ENCODE measurements around the gene PAPSS2.
"Not testable (repeated sequence)": the region's sequence is repeated elsewhere in the genome, so short reads cannot be mapped to it uniquely, and the experiment has no call there.

Gene PAPSS2

GRCh38 chr10:87706731-87707130 is 47.1 kb downstream of the PAPSS2 start:
- no peak for DNase-seq (ENCODE audit: low read depth)

GRCh38 chr10:87707254-87707653 is 47.6 kb downstream of the PAPSS2 start:
- no peak for DNase-seq (ENCODE audit: low read depth)

GRCh38 chr10:87712913-87713616 is 53.4 kb downstream of the PAPSS2 start:
- DNase-seq (ENCODE audit: low read depth): no peak

GRCh38 chr10:87713707-87714106 is 54.0 kb downstream of the PAPSS2 start:
- no peak for DNase-seq (ENCODE audit: low read depth)

GRCh38 chr10:87715552-87716347 is 56.1 kb downstream of the PAPSS2 start:
- DNase-seq (ENCODE audit: low read depth): no peak

GRCh38 chr10:87716348-87716670 is 56.6 kb downstream of the PAPSS2 start:
- no peak for DNase-seq (ENCODE audit: low read depth)

GRCh38 chr10:87720665-87721064 is 61.0 kb downstream of the PAPSS2 start:
- DNase-seq (ENCODE audit: low read depth): no peak

- no peak for DNase-seq (ENCODE audit: low read depth)
These were observed 62.1 kb downstream of the PAPSS2 start for GRCh38 chr10:87721781-87722180.

GRCh38 chr10:87722716-87723115 is 63.0 kb downstream of the PAPSS2 start:
- DNase-seq (ENCODE audit: low read depth): no peak

GRCh38 chr10:87723500-87723899 is 63.8 kb downstream of the PAPSS2 start:
- DNase-seq (ENCODE audit: low read depth): no peak

GRCh38 chr10:87724789-87725188 is 65.1 kb downstream of the PAPSS2 start:
- DNase-seq (ENCODE audit: low read depth): no peak

GRCh38 chr10:87729940-87730339 is 70.3 kb downstream of the PAPSS2 start:
- no peak for DNase-seq (ENCODE audit: low read depth)

GRCh38 chr10:87733081-87733480 is 73.4 kb downstream of the PAPSS2 start:
- DNase-seq (ENCODE audit: low read depth): no peak

- DNase-seq (ENCODE audit: low read depth): no peak
These were observed 75.5 kb downstream of the PAPSS2 start for GRCh38 chr10:87734987-87735827.

- not testable (repeated sequence) for DNase-seq (ENCODE audit: low read depth)
These were observed 78.6 kb downstream of the PAPSS2 start for GRCh38 chr10:87738253-87738652.

- DNase-seq (ENCODE audit: low read depth): no peak
These were observed 80.0 kb downstream of the PAPSS2 start for GRCh38 chr10:87739703-87740102.

GRCh38 chr10:87740254-87740655 is 80.6 kb downstream of the PAPSS2 start:
- no peak for DNase-seq (ENCODE audit: low read depth)

- not testable (repeated sequence) for DNase-seq (ENCODE audit: low read depth)
These were observed 83.4 kb downstream of the PAPSS2 start for GRCh38 chr10:87742992-87743610.

- no peak for DNase-seq (ENCODE audit: low read depth)
These were observed 84.9 kb downstream of the PAPSS2 start for GRCh38 chr10:87744606-87745005.

GRCh38 chr10:87746911-87747310 is 87.2 kb downstream of the PAPSS2 start:
- no peak for DNase-seq (ENCODE audit: low read depth)

- not testable (repeated sequence) for DNase-seq (ENCODE audit: low read depth)
These were observed 88.6 kb downstream of the PAPSS2 start for GRCh38 chr10:87748244-87748643.

- DNase-seq (ENCODE audit: low read depth): no peak
These were observed 90.5 kb downstream of the PAPSS2 start for GRCh38 chr10:87750001-87750671.

Measured in activated gamma-delta T cell treated with anti-CD3 and anti-CD28 coated beads, Interleukin-2, amount 50 U/mL, for 16 hours (primary cell).